Central memory CD4-positive, alpha-beta T cell (primary cell): Measurements from ENCODE around the gene HS3ST1.

Source experiments
- DNase-seq: peaks from one replicate; pipeline ENCODE4 v3.0.0; 2022
- total RNA-seq, 3 experiments: gene quantifications; one replicate each; lab custom pipeline; 2026; lab: John Stamatoyannopoulos, UW

The HS3ST1 gene
- total RNA-seq: 0 to 0.07 (median 0) reads per million in 3 experiments

GRCh38 chr4:11428231-11428898 is at the start of gene HS3ST1:
TSS of gene HS3ST1 (minus strand) at chr4:11428894. CDS start at chr4:11400005, 28,889 bp downstream.
- no peak for DNase-seq

DNA sequence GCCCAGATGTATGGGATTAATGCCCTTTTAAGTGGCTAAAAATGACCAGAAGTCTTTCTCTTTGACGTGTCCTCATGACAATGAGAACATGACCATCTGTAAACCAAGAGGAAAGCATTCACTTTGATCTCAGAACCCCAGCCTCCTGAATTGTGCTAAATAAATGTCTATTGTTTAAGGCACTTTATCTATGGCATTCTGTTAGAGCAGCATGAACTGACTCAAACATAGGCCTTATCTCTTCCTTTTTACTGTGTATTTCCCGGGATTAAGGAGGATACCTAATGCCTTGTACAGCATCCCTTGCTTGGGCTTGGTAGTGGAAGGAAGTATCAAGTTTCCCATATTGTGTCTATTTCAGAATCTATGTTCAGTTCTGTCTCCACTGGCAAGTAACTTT is 47.2 kb upstream of the HS3ST1 start:
- no peak for DNase-seq

DNA sequence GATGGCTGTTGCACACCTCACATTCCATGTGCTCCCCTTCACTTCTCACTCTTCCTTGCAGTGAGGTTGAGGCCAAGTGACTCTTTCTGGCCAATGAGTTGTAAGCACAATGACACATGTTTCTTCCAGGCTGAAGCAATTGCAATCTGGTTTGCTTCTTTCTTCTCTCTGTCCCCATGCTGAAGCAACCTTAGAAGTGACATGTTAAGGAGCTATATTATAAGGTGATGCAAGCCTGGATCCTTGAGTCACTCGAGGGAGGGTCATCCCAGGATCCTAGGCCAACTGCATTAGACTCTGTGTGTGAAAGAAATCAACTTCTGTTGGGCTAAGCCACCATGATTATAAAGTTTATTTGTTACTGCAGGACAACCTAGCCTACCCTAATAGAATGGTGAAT is 45.5 kb upstream of the HS3ST1 start:
- no peak for DNase-seq

DNA sequence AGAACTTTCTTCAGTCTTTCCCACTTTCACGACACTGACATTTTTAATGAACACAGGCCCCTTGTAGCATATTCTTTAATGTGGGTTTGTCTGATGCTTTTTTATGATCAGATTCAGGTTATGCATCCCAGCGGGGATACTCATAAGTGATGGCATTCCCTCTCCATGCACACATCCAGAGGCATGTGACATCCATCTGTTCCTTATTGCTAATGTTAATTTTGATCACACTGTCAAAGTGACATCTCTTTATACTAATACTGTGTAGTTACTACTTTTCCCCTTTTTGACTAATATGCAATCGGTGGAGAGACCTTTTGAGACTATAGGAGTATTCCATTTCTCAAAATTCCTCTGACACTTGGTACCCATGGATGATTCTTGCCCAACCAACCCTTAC is 43.8 kb upstream of the HS3ST1 start:
- DNase-seq: no peak

GRCh38 chr4:11471618-11472017 is 42.9 kb upstream of the HS3ST1 start:
- peak; percentile 78 for DNase-seq

- DNase-seq: no peak
These were observed 42.4 kb upstream of the HS3ST1 start for GRCh38 chr4:11471046-11471441.

DNA sequence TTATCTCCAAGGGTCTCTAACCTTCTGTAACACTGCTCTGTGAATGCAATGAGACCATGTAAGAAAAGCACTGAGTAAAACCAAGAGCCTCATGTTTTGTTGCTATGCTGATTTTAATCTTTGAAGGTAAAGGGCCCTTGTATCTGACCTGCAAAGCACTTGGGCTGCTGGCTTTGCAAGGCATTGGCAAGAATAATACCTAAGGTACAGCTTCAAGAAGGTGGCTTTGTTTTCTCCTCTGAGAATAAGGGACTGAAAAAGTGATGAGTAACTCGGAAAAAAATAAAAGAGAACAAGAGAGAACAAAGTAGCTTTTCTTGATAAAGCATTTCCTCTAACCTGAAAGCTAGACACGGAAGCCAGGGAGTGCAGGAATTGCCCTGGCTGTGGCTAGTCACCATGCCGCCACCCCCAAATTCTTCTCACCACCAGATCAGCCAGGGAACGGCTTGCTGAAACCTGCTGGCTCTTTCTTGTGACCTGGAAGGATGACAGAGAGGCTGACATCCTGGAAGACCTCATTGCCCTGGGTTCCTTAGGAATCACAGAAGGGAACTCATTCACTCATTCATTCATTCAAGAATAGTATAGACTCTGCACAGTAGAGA is 41.8 kb upstream of the HS3ST1 start:
- DNase-seq: peak; percentile 7

GRCh38 chr4:11469650-11470437 is 41.1 kb upstream of the HS3ST1 start:
- DNase-seq: no peak

DNA sequence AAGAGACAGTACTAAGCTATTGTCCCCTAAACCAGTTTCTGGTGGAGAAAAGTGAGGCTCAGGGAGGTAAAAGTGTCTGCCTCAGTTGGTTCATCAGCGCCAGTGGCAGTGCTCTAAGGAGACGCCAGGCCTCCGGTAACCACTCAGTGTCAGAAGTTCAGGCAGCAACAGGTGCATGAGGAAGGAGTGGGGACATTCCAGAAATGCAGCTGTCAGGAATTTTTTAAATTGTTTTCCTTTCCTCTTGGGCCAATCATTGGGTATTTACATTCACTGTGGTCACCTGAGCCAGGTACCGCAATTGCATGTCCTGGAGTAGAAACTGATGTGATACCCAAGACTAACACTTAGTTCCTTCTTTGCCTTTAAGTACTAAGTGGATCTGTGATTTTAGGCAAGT is 40.2 kb upstream of the HS3ST1 start:
- no peak for DNase-seq

GRCh38 chr4:11467931-11468330 is 39.2 kb upstream of the HS3ST1 start:
- no peak for DNase-seq

DNA sequence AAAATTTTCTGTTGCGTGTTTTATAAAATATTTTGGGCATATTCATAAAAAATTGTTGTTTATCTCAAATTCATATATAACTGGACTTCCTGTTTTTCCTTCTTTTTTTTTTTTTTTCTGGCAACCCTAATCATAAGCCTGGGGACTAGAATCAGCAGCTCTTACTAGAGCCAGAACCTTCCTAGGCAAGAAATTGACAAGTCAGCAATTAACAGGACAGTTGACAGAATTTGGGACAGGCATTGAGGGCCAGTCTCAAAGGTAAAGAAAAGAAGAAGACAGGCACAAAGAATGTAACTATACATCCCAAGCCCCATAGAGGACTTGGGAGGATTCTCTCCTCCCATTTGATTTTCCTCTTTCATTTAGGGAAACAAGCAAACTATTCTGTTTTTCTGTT is 35.0 kb upstream of the HS3ST1 start:
- DNase-seq: no peak

DNA sequence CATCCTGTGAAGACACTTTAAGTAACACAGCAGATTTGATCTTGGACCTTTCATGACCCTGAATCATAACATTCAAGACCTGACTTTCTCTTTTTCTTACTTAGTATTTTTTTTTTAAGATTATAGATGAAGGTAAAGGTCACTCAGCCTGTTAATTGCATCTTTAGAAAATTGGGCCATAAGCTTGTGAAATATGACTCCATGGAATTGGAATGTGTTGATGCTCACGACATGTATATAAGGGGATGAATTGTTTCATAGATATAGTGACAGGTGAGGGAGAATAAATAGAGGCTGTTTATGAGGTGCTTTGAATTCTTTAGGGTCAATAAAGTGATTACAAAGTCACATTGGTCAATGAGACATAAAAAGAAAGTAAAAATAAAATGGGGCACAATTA is 27.7 kb upstream of the HS3ST1 start:
- no peak for DNase-seq

DNA sequence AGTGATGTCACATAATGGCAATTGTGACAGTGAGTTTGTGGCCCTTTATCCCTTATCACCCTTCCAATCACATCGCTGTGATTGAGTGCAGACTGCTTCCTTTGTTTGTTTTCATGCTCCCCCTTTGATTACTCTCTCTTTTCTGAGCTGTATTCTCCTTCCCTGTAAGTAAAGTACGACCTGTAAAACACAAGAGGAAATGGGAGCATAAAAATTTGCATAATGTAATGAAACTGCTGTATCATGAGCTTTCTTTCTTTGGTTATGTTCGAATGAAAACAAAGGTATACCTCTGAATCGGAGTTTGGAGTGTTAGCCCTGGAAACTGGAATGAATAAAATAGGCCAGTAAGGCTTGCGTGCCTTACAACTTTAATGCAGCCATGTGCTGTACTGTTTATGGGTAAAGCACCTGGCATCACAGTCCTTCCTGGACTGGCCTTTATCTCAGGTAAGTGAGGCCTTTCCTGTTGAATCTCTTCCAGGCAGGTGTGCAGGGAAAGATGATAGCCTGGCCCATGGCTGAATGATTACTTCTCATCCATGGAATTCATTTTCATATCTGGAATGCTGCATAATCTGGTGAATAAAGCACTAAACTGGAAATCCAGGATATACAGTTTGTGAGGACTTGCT is 26.6 kb upstream of the HS3ST1 start:
- no peak for DNase-seq

DNA sequence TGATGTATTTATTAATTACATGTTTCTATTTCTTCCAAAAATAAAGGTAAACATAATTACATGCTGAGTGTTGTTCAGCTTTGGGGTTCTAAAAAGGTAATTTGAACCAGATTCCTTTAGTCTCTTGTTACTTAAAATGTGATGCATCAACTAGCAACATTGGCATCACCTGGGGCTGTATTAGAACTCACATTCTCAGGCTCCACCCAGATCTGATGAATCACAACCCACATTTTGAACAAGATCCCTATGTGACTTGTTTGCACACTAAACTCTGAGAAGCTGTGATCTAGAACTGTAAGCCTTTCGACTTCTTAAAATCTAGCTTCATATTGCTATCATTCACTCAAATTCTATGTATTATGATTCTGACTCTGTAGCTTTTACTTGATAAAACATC is 23.0 kb upstream of the HS3ST1 start:
- DNase-seq: no peak

- no peak for DNase-seq
These were observed 17.6 kb upstream of the HS3ST1 start for GRCh38 chr4:11446155-11446811.

DNA sequence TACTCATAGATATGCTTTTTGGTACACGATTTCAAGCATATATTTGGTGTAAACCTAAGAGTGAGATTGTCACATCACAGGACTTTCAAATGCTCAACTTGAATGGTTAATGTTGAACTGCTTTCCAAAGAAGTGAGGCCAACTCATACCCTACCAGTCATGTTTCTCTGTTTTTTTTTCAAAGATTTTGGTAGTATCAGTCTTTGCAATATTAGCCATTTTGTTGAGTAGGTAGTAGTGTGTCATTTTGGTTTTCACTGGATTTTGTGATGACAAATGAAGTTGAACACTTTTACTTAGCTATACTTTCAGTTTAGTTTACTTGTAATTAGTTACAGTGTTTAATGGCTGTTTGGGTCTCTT is 12.5 kb upstream of the HS3ST1 start:
- DNase-seq: no peak

GRCh38 chr4:11440481-11441193 is 11.9 kb upstream of the HS3ST1 start:
- no peak for DNase-seq

DNA sequence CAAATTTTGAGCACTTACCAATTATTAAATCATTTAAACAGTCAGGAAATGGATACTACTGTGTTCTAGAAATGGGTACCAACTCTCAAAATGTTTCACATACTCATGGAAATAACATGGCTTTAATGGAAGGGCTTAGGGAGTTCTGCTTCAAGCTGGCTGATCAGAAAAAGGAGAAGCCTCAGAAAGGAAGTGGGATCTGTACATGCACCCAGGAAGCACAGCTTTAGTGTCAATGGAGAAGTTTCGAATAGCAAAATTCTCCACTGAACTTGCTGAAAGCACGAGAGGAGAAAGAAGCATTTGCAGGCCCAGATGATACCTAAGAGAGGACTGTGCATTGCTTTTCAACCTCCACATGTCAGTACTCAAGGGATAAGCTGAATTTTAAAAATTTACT is 11.1 kb upstream of the HS3ST1 start:
- no peak for DNase-seq

DNA sequence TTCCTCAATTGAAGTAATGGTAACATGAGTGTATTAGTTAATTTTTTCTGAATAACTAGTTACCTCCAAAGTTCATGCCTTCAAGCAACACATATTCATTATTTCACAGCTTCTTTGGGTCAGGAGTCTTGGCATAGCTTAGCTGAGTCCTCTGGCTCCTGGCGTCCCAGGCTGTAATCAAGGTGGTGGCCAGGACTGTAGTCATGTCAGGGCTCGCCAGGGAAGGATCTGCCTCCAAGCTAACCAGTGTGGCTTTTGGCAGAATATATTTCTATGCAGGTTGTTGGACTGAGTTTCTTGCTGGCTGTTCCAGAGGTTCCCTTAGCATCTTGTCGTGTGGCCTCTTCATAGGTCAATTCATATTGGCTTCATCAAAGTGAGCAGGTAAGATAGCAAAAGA is 10.0 kb upstream of the HS3ST1 start:
- no peak for DNase-seq

- DNase-seq: no peak
These were observed 8.0 kb upstream of the HS3ST1 start for GRCh38 chr4:11436673-11437072.

DNA sequence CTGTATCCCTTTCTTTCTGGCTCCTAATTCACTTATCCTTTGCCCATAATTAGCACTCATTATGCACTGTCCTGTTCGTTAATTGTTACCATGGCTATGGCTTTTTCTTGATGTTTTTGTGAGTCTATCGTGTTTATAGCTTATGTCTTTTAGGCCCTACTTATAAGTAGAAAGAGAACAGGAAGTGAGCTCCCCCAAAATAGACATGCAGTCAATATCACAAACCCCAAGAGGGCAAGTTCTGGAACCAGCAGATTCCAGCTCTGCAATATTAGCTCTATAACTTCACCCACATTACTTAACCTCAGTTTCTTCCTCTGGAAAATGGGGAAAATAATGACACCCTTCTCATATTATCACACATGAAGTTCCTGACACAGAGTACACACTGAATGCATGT is 7.4 kb upstream of the HS3ST1 start:
- no peak for DNase-seq

- no peak for DNase-seq
These were observed 6.9 kb upstream of the HS3ST1 start for GRCh38 chr4:11435557-11435956.
